Ascending aorta (tissue), 2 donors: ENCODE measurements around the gene GRB14. TPM values are rescaled to one million over a fixed set of nuclear protein-coding genes. Genes with fewer than 3 reads are reported as not detected.

ENCODE experiments used
- DNase-seq, 2 donors: peaks; one replicate each; pipeline ENCODE4 v3.0.0-alpha.2; 2019; ENCODE audit warnings: low spot score in 2 of 2
- H3K27ac ChIP-seq, 2 donors: fragments of 200-600 bp; sonication (generic); one replicate each; pipeline ENCODE4 v1.5.1; 2016 to 2017; ENCODE audit warnings: mild to moderate bottlenecking in 1 of 2
- H3K27me3 ChIP-seq: fragments of 200-600 bp; sonication (generic); one replicate; pipeline ENCODE4 v1.5.1; 2017
- H3K36me3 ChIP-seq, 2 donors: fragments of 200-600 bp; sonication (generic); one replicate each; pipeline ENCODE4 v1.5.1; 2016
- H3K4me1 ChIP-seq, 2 donors: fragments of 200-600 bp; sonication (generic); one replicate each; pipeline ENCODE4 v1.5.1; 2016 to 2017; ENCODE audit warnings: mild to moderate bottlenecking in 1 of 2
- H3K4me3 ChIP-seq, 2 donors: fragments of 200-600 bp; sonication (generic); one replicate each; pipeline ENCODE4 v1.5.1; 2016 to 2017; ENCODE audit warnings: mild to moderate bottlenecking in 1 of 2
- H3K9me3 ChIP-seq, 2 donors: fragments of 200-600 bp; sonication (generic); one replicate each; pipeline ENCODE4 v1.5.1; 2016
- CTCF ChIP-seq, 3 experiments: fragments of 200-600 bp in 2 of 3; fragments of 450-650 bp in 1 of 3; sonication (generic) in 2 of 3; IDR thresholded peaks; one replicate each; pipeline ENCODE4 v1.5.1; 2016 to 2019; ENCODE audit warnings: antibody characterized with exemption in 3 of 3, mild to moderate bottlenecking in 1 of 3, moderate library complexity in 1 of 3
- intact Hi-C: fragments of 100-400 bp; cut with DNase I; formaldehyde crosslinking; loops from one replicate; pipeline ENCODE4 v1.15.1; 2023
- total RNA-seq: library from RNA; depleted of rRNA; stranded (reverse); fragments of >200 nt; gene quantifications from one replicate; pipeline ENCODE4 v1.1.0, GENCODE V29; 2016

The GRB14 gene
- total RNA-seq = 1.1 TPM

- peak within 1 kb of the TSS; percentile 69 to 81 for H3K4me3 ChIP-seq
- no peaks in the 10 kb centered on the region for H3K27me3 ChIP-seq
- H3K4me1 ChIP-seq = peaks cover 0 to 4% of the 10 kb centered on the region in 2 donors
- H3K36me3 ChIP-seq = no peaks in the 10 kb centered on the region
- TF ChIP-seq CTCF (IDR thresholded peaks at IDR 0.05) = no peak
- peak within 1 kb of the TSS in 1 of 2 donors; percentile 49 for H3K27ac ChIP-seq
- no peak for DNase-seq
- no peaks in the 10 kb centered on the region for H3K9me3 ChIP-seq
- intact Hi-C loops = no loop called here
Measured at GRCh38 chr2:164620873-164621763, at the start of gene GRB14. GRB14 (minus strand) TSS chr2:164621482; CDS start chr2:164621309, 173 bp downstream.

- Histone ChIP-seq H3K9me3 (no peaks in the 10 kb centered on the region), H3K27ac (no peak overlapping the region), H3K27me3 (no peaks in the 10 kb centered on the region), H3K4me1 (no peaks in the 10 kb centered on the region), H3K36me3 (no peaks in the 10 kb centered on the region), H3K4me3 (no peak overlapping the region)
- no peak for TF ChIP-seq CTCF (IDR thresholded peaks at IDR 0.05)
- intact Hi-C loops = no loop called here
- no peak for DNase-seq
Measured at GRCh38 chr2:164669291-164669690, 48.0 kb upstream of the GRB14 start.

GRCh38 chr2:164667566-164667965, 46.3 kb upstream of the GRB14 start:
- H3K27ac ChIP-seq = no peak overlapping the region
- no peak overlapping the region for H3K4me3 ChIP-seq
- H3K36me3 ChIP-seq = no peaks in the 10 kb centered on the region
- H3K9me3 ChIP-seq = no peaks in the 10 kb centered on the region
- DNase-seq = no peak
- H3K4me1 ChIP-seq = no peaks in the 10 kb centered on the region
- no peaks in the 10 kb centered on the region for H3K27me3 ChIP-seq
- intact Hi-C loops = no loop called here
- no peak for TF ChIP-seq CTCF (IDR thresholded peaks at IDR 0.05)

- intact Hi-C loops = no loop called here
- H3K27ac ChIP-seq = no peak overlapping the region
- H3K4me3 ChIP-seq = no peak overlapping the region
- no peak for TF ChIP-seq CTCF (IDR thresholded peaks at IDR 0.05)
- H3K9me3 ChIP-seq = no peaks in the 10 kb centered on the region
- no peaks in the 10 kb centered on the region for H3K27me3 ChIP-seq
- no peak for DNase-seq
- H3K4me1 ChIP-seq = no peaks in the 10 kb centered on the region
- no peaks in the 10 kb centered on the region for H3K36me3 ChIP-seq
Measured at GRCh38 chr2:164664070-164664469, 42.8 kb upstream of the GRB14 start.

- Histone ChIP-seq H3K4me3 (no peak overlapping the region), H3K9me3 (no peaks in the 10 kb centered on the region), H3K36me3 (no peaks in the 10 kb centered on the region), H3K27ac (no peak overlapping the region), H3K27me3 (no peaks in the 10 kb centered on the region), H3K4me1 (no peaks in the 10 kb centered on the region)
- DNase-seq = no peak
- intact Hi-C loops = no loop called here
- no peak for TF ChIP-seq CTCF (IDR thresholded peaks at IDR 0.05)
Measured at GRCh38 chr2:164662868-164663631, 41.8 kb upstream of the GRB14 start.
